HG02885 (cell line): ENCODE measurements around the gene STARD3.

Source experiments
- ATAC-seq: cut with Tn5 transposase; IDR thresholded peaks from one replicate; pipeline ENCODE4 v1.9.1; 2021; ENCODE audit warnings: mild to moderate bottlenecking; ENCODE audit not compliant: unreplicated experiment, poor library complexity

The STARD3 gene

GRCh38 chr17:39634384-39634871, 2.5 kb upstream of the STARD3 start:
- ATAC-seq = no peak

GRCh38 chr17:39635614-39636176, 1.2 kb upstream of the STARD3 start:
- ATAC-seq = no peak

- ATAC-seq = peak; percentile 8
These were observed 387 bp upstream of the STARD3 start for GRCh38 chr17:39636587-39636926.

DNA sequence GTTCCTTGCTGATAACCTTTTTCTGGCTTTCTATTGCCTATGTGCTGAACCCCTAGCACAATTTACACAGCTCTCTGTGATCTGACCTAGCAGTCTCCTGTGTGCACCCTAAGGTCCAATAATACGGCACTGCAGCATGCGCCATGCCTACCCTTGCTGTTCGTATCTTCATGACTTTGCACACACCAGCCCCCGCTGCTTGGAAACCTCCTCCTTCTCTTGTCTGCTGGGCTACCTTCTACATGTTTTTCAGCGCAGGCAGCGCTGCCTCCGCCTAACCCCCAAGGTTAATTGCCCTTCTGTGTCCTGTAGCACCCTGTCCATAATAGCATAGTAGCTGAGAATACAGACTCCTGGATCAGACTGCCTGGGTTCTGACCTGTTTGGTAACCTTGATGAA, 1.4 kb downstream of the STARD3 start:
- ATAC-seq = no peak

DNA sequence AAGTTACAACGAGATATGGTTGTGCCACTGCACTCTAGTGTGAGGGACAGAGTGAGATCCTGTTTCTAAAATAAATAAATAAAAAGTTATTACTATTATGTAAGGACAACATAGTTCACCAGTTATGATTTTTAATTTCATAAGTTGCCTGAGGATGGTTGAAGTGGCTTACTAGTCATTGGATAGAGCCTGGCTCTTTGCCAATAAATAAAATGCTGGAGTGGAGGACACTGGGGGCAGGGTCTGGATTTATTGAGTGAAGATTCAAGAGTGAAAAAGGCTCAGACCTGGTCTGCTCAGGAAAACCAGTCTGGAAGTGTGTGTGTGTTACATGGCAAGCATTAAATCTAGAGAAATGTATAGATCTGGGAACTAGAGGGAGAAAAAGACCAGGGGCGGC, 2.1 kb downstream of the STARD3 start:
- no peak for ATAC-seq

DNA sequence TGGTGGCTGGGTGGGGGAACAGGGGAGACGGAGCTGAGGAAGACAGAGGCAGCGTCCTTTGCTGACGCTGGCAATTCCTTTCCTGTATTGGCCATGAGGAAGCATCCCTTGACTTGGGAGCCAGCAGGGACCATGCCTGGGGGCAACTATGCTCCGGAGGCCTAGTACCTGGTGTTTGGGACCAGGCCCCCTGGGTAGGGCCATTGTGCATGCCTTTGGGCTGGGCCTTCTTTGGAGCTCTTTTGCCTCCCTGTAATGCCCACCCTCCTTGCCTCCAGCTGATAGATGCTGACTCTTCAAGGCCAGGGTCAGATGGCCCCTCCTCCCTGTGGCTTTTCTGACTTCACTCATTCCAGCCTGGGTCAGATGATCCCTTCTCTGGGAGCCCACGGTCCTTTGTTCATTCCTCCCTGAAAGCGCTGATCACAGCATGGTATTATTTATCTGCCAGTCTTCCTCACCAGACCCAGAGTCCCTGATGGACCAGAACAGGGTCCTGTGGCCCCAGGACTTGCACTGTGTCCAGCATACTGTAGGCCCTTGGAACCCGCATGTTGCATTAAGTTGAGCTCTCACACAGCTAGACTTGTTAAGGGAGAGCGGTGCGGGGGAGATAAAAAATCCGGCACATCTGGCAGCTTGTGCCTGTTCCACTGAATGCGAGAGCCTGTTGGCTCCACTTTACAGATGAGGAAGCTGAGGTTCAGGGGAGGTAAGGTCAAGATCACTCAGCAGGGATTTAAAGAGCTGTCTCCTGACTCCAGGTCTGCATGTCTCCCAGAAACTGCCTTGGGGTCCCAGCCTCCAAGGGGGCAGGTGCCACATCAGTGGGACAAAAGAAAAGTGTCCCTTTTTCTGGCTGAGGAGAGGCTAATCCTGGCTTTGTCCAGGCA, 2.9 kb downstream of the STARD3 start:
- no peak for ATAC-seq

GRCh38 chr17:39640591-39641031, 3.7 kb downstream of the STARD3 start:
- ATAC-seq = no peak

- no peak for ATAC-seq
These were observed 4.2 kb downstream of the STARD3 start for GRCh38 chr17:39641097-39641496.

DNA sequence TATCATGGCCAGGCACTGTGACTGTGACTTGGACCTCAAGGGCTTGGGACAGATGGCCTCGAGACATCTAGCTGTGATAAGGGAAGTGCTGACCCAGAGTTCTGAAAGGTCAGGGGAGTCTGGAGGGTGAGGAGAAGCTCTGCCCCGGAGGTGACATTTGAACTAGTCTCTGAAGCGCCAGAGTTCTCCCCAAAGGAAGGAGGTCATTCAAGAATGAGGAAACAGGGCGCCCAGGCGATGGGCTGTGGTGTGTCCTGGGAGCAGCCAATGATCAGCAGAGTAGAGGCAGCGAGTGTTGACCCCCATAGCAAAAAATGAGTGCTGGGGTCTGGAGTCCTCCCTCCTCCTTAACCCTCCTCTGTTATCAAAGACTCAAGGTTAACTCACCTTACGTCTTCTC, 4.9 kb downstream of the STARD3 start:
- ATAC-seq = no peak

DNA sequence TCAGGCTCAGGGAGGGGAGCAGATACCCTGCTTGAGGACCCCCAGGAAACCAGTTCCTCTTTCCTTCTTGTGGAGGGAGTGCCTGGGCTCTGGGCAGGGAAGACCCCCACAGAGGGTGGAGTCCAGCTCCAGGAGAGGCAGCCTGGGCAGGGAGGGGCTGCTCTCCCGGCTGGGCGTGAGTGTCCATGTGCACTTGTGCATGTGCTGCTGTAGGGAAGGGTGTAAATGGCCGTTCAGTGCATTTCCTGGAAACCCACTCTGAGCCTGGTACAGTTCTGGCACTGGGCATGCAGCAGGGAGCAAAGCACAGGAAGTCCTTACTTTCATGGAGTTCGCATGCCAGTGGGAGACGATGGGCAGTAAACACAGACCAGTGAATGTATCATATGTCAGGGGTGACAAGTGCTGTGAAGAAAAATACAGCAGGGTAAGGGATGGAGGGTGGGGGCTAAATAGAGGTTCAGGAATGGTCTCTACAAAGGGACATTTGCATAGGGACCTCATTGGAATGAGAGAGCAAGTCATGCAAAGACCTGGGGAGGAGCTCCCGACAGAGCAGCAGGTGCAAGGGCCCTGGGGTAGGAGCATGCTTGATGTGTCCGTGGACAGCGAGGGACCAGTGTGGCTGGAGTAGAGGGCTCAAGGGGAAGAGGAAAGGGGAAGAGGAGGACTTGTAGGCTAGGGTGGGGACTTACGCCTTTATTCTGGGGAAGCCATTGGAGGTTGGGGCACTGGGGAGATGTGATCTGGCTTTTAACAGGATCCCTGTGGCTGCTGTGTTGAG, 5.5 kb downstream of the STARD3 start:
- ATAC-seq = no peak

- ATAC-seq = no peak
These were observed 6.3 kb downstream of the STARD3 start for GRCh38 chr17:39643271-39643670.

DNA sequence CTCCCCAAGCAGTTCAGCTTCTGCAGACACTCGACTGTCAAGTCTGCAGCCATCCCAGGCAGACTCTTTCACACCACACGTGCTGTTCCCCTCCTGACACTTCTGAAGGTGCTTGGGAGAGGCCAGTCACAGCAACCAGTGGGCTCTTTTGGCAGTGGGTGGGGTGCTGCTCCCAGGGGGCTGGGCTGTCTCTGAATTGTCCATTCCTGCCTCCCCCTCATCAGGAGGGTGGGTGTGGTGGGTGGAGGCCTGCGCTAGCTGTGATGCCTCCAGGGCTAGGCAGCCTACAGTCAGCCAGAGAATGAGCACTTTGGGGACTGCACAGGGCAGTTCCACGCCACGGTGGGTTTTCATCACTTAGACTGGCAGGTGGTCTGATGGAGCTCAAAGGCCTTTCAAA, 10.3 kb downstream of the STARD3 start:
- no peak for ATAC-seq

DNA sequence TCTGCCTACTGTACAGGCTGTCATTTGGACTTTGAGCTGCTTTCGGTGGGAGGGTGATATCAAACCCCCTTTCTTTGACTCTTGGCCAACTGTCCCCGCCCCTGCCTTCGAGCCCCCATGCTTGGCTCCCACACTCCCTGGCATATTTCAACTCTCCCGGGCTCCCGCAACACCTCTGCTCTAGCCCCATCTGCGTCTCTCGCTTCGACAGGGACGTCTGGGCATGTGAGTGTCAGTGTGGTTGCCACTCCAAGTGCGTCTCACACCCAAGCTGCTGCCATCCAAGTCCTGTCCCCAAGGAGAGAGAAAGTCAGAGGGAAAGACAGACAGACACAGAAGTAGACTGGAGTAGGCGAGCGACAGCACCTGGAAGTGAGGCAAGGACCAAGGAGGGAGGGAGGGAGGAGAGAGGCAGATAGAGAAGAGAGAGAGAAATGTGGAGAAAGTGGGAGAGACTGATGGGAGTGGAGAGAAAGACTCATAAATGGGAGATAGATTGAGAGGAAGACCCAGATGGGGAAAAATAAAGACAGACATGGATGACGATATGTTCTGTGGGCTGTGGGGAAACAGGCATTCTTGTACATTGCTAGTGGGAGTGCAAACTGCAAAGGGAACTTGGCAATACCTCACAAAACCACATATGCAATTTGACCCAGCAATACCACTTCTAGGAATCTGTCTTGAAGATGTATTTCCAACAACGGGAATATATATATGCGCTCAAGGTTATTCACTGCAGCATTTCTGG, 11.8 kb downstream of the STARD3 start:
- no peak for ATAC-seq

DNA sequence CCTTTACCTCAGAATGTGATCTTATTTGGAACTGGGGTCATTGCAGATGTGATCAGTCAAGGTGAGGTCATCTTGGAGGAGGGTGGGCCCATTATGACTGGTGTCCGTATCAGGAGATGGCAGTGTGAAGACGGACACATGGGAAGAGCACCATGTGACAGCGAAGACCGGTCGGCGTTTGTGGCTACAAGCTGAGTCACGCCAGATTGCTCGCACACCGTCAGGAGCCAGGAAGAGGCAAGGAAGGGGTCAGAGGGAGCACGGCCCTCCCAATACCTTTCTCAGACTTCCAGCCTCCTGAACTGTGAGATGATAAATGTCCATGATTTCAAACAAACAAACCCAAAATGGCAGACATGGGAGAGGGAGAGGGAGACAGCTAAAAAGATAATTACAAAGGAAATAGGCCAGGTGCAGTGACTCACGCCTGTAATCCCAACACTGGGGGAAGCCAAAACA, 13.2 kb downstream of the STARD3 start:
- ATAC-seq = no peak

- no peak for ATAC-seq
These were observed 15.1 kb downstream of the STARD3 start for GRCh38 chr17:39651923-39652586.

- ATAC-seq = no peak
These were observed 15.8 kb downstream of the STARD3 start for GRCh38 chr17:39652587-39653315.

DNA sequence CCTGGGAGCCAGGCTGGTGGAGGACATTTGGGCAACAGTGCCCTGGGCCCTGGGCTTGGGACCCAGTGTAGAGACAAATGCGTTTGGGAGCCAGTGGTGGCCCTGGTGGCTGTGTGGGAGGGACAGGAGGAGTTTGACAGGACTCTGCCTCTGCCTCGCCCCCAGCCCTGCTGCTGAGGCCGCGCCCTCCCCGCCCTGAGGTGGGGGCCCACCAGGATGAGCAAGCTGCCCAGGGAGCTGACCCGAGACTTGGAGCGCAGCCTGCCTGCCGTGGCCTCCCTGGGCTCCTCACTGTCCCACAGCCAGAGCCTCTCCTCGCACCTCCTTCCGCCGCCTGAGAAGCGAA, 16.3 kb downstream of the STARD3 start:
- no peak for ATAC-seq

DNA sequence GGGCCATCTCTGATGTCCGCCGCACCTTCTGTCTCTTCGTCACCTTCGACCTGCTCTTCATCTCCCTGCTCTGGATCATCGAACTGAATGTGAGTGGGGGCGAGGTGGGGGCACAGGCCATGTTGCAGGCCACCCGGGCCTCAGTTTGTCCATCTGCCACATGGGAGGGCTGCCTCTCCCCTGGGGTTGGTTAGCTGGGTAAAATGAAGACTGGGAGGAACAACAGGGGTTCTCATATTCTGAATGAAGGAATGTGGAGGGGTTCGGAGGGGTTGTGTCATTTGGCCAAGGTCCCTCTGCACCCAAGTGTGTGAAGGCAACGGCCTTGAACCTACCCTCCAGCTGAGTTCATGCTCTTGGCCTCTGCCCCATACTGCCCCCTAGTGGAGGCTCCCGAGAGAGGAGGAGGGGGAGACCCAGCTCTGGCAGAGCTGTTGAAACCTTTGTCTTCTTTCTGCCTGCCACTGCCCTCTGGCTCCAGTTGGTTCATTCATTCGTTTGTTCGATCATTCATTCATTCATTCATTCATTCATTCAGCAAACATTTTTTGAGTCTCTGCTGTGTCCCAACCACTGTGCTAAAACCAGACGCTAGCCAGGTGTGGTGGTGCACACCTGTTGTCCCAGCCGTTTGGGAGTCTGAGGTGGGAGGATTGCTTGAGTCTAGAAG, 16.9 kb downstream of the STARD3 start:
- no peak for ATAC-seq

DNA sequence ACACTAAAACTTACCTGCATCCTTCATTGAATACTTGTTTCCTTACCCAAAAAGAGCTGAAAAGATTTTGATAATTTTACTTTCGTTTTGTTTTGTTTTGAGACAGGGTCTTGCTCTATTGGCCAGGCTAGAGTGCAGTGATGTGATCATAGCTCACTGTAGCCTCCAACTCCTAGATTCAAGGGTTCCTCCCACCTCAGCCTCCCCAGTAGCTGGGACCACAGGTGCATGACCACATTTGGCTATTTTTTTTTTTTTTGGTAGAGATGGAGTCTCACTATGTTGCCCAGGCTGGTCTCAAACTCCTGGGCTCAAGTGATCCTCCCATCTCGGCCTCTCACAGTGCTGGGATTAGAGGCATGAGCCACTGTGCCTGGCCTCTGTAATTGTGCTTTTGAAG, 18.2 kb downstream of the STARD3 start:
- ATAC-seq = no peak
